ENCODE measurements around the gene DIPK1A. TPM values are rescaled to one million over a fixed set of nuclear protein-coding genes. Genes with fewer than 3 reads are reported as not detected.
"Not testable (repeated sequence)": the region's sequence is repeated elsewhere in the genome, so short reads cannot be mapped to it uniquely, and the experiment has no call there.

The DIPK1A gene
- total RNA-seq, 1 donor from 2014 or later, result 6.6 TPM

DNA sequence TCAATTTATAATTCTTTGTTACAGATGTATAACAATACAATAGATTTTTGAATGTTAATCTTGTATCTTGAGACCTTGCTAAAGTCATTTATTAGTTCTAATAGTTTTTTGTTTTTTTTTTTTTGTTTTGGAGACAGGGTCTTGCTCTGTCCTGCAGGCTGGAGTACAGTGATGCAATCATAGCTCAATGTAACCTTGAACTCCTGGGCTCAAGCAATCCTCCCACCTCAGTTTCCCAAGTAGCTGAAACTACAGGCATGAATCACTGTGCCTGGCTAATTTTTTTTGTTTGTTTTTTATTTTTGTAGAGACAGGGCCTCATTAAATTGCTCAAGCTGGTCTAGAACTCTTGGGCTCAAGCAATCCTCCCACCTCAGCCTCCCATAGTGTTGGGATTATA lies 26.2 kb upstream of the DIPK1A start:
- intact Hi-C loops (cut with DNase I), result no loop called here
- ATAC-seq (no peak), DNase-seq (ENCODE audit: low spot score) (no peak)

DNA sequence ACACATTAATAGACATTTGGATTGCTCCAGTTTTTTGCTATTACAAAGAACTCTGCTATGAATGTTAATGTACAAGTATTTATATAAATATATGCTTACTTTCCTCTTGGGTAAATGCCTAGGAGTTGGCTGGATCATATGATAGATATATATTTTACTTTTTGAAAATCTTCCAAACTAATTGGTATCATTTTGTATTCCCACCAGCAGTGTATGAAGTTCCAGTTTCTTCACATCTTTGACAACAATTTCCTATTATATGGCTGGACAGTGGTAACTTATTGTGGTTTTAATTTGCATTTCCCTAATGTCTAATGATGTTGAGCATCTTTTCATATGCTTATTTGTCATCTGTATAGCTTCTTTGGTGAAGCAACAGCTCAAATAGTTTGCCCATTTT lies 23.8 kb upstream of the DIPK1A start:
- DNase-seq (ENCODE audit: low spot score), result no peak
- intact Hi-C loops (cut with DNase I), result no loop called here
- no peak for ATAC-seq

- no peak for ATAC-seq
- no peak for DNase-seq (ENCODE audit: low spot score)
- intact Hi-C loops (cut with DNase I), result no loop called here
Measured at GRCh38 chr1:92980732-92981647, 19.7 kb upstream of the DIPK1A start.

DNA sequence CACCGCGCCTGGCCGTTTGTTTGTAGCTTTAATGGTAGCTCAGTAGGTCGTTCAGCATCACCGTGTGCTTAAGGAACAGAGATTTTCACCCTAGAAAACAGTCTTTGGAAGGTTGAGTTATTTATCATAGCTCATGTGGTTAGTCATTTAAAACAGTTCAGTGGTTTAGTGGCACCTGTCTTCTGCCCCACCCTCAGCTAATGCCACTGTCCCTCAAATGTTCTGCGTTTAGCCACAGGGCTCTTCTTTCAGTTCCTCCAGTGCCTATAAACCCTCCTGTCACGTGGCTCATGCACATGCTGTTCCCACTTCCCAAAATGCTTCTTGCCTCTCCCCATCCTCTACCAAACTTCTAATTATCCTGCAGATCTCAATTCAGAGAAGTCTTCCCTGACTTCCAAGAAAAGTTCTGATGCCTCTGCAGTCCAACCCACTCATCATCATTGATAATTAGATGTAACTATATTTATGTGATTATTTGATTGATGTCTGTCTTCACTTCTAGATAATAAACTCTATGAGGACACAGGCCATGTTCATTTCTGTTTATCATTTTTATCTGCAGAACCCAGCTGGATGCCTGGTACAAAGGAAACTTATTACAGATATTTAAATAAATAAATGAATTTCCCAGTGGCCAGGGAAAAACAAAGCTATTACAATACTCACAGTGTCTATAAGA lies 14.4 kb upstream of the DIPK1A start:
- intact Hi-C loops (cut with DNase I), result no loop called here
- ATAC-seq (peak; percentile 62), DNase-seq (ENCODE audit: low spot score) (peak; percentile 62)

- DNase-seq (ENCODE audit: low spot score); intact Hi-C loops (cut with DNase I); ATAC-seq: not testable (repeated sequence)
Measured at GRCh38 chr1:92974112-92974511, 12.8 kb upstream of the DIPK1A start.

DNA sequence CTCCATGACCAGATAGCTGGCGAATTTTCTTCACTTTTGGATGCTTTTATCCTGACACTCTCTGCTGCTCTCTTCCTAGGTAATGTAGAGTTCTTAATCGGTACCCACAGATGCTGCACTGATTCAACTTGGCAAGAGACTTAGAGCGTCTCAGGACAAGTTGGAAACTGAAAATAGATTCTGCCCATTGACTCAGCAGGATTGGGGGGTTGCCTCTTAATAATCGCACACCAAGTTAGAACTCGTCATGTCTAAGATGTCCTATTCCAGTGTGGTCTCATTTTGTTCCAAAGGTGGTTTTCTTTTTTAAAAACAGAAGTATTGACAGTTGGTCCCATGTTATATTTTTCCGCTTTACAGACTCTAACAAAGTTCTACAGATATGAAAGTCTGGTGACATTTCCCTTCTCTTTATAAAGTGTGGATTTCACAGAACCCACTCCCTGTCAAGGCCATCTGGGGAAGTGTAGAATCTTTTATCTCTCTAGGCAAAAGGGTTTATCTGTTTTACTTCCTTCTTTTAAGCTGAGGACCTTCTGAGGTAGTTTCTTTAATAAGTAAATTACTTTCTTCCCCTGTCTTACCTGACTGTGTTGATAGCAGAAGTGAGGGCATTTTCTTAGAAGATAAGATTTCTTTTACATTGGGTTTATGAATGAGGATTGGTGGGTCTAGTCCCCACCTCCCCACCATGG lies 12.1 kb upstream of the DIPK1A start:
- DNase-seq (ENCODE audit: low spot score) (no peak), ATAC-seq (no peak)
- intact Hi-C loops (cut with DNase I), result no loop called here

- ATAC-seq (no peak), DNase-seq (ENCODE audit: low spot score) (no peak)
- intact Hi-C loops (cut with DNase I), result no loop called here
Measured at GRCh38 chr1:92972409-92973129, 11.3 kb upstream of the DIPK1A start.

- intact Hi-C loops (cut with DNase I); DNase-seq (ENCODE audit: low spot score); ATAC-seq: not testable (repeated sequence)
Measured at GRCh38 chr1:92971932-92972331, 10.7 kb upstream of the DIPK1A start.

DNA sequence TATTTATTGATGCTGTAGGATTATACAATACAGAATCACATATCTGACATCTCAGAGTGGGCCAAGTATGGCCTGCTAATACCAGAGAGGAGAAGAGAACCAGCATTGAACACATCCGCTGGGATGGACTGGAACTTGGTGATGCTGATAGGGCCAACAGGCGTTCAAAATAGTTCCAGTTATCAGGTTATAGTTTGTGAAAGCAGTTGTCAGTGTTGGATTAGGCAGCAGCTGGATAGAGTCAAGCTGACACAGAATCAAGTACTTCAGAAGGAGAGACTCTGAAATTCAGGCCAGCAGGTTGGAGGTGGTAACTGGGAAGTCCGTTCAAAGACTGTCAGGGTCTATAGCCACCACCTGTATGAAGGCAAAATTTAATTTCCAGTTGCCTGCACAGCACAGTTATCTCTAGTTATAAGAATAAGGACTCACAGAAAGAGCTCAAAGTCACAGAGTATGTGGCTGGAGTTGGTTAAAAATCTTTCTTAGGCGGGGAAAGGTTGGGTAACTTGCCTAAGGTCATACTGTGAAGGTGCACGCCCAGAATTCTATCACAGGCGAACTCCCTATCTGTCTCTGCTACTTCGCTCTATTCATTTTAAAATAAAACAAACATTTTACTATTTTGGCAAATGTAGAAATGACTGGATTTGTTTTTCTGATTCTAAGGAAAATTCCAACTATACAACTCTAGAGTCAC lies 9.9 kb upstream of the DIPK1A start:
- intact Hi-C loops (cut with DNase I), result no loop called here
- no peak for DNase-seq (ENCODE audit: low spot score)
- ATAC-seq, result no peak

DNA sequence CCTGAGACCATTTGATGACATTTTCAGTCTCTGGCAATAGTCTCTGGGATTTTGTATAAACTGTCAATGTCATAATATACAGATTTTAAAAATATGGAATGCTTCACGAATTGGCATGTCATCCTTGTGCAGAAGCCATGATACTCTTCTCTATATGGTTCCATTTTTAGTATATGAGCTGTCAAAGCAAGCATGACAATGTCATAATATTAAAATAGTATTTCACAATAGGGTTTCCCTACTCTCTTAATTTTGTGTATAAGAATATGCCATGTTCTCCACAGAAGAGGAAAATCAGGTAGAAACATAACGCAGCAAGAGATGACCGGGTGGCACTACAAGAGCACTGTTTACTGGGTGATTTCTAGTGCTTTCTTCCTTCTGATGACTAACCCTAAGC lies 8.3 kb upstream of the DIPK1A start:
- DNase-seq (ENCODE audit: low spot score) (no peak), ATAC-seq (no peak)
- intact Hi-C loops (cut with DNase I), result no loop called here

DNA sequence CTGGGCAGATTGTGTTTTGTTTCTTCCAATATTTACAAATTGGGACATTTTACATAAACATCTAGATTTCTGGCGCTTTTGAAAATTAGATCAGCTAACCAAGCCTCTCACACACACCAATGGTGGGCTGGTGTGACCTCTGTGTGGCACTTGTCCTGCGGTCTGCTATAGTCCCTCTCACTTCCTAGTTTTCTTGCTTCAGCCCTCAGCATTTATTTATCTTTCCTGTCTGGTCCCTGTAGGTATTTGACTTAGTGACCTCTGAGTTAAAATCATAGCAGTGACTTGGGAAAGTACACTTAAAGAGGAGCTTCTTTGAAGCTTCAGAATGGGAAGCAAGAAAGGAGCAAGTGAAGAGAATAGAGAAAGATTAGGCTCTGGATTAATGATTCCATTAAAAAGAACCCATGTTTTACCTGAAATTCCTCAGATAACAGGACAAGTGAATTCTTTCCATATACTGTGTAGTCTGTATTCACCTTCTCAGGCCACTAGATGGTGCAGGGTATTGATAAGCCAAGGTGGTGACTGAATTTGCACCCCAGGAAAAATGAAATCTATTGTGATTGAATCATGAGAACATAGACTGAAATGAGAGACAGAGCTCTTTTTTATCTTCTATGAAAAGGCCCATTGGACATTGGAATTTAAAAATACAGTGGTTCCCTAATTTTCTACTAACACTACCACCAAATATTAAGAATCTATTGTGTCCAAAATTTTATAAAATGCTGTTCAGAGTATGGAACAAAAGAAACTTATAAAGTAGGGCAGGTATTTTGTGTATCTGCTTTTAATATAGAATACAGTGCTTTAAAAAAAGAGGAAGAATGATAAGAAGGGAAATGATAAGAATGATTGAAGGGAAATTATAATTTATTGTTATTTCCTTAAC lies 7.1 kb upstream of the DIPK1A start:
- intact Hi-C loops (cut with DNase I), result no loop called here
- DNase-seq (ENCODE audit: low spot score), result no peak
- ATAC-seq, result no peak

- DNase-seq (ENCODE audit: low spot score), result no peak
Measured at GRCh38 chr1:92964998-92965397, 3.7 kb upstream of the DIPK1A start.

DNA sequence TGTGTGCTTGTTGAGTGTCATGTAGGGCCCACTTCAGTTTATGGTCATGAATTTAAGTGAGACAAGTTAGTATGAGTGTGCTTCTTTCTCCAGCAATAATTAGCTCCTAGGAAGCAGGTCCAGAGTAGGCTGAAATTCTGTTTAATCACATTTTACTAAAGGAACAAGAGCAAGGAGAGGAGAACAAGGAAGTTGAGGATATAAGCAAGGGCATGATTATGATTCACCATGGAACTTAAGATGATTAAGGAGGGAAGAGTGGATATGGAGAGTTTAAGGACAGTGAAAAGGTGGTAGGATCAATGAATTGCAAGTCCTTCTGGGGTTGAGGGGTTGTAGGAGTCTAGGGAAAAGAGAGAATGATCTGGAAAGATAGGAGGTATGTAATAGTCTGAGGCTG lies 3.1 kb upstream of the DIPK1A start:
- no peak for DNase-seq (ENCODE audit: low spot score)
- intact Hi-C loops (cut with DNase I), result no loop called here
- no peak for ATAC-seq

More at GRCh38 chr1:92964998-92965397, 3.7 kb upstream of the DIPK1A start:
- intact Hi-C loops (cut with DNase I), result no loop called here
- no peak for ATAC-seq

DNA sequence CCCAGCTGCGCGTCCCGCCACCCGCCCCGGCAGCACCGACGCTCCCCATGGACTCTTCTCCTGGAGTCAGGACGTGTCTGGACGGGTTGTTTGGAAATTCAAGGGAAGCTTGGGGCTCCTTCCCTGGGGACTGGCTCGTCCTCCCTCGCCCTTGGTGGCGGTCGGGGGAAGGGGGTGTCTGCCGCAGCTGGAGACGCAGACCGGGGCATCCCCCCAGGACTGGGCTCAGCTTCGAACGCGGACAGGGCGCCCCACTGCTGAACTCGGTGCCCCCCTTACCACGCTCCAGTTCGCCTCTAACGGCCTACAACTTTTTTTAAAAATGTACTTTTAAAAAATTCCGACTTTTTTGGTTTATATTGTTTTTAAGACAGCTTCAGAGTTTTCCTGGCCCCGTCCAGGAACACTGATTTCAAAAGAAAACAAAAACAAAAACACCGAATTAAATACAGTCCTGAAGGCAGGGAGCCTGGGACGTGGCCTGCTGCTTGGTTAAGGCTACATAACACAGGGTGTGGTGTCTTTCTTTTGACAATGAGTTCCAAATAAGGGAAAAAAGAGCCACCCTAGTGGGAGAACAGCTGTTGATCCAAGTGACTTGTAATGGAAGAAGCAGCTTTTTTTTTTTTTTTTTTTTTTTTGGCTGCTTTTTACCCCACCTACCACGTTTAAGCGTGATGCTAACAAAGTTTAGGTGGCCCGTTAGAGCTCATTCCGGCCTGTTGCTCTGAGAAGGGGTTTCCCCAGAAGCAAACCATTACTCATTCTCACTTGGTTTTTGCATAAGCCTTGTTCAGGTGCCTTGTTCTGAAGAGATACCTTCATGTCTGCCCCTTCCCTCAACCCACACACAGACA lies 862 bp upstream of the DIPK1A start:
- peak; percentile 64 for DNase-seq (ENCODE audit: low spot score)
- ATAC-seq, result peak; percentile 61
- intact Hi-C loops (cut with DNase I), result no loop called here

- ATAC-seq, result peak; percentile 89
- peak; percentile 66 for DNase-seq (ENCODE audit: low spot score)
- intact Hi-C loops (cut with DNase I), result no loop called here
Measured at GRCh38 chr1:92960395-92961130, 699 bp downstream of the DIPK1A start.
